HEK293 (cell line): ENCODE measurements around the gene TECR.

Source experiments
- CTCF ChIA-PET: fragments of 350-600 bp; formaldehyde crosslinking; extraction: SDS; loops from one replicate; lab custom pipeline; 2021; ENCODE audit warnings: antibody characterized with exemption; lab: Yijun Ruan, JAX
- POLR2A ChIA-PET: fragments of 300-600 bp; formaldehyde crosslinking; extraction: SDS; loops from one replicate; lab custom pipeline; 2020; ENCODE audit warnings: antibody characterized with exemption, inconsistent platforms; lab: Yijun Ruan, JAX
- H3K27ac ChIP-seq: fragments of 200-500 bp; sonication (Bioruptor generic); 2 replicates; pipeline ENCODE4 v1.5.1; 2014; ENCODE audit warnings: low read depth, low read length, control low read depth, inconsistent platforms; ENCODE audit errors: extremely low read depth
- H3K36me3 ChIP-seq, 2 experiments: fragments of 200-500 bp in 1 of 2; sonication (Bioruptor generic) in 1 of 2; 1 replicate in 1 of 2; 2 replicates in 1 of 2; pipeline ENCODE4 v1.5.1; 2014 to 2017; ENCODE audit warnings: inconsistent platforms in 2 of 2, low read length in 2 of 2; ENCODE audit not compliant: control insufficient read depth in 2 of 2, insufficient read depth in 1 of 2
- H3K4me1 ChIP-seq: fragments of 200-500 bp; sonication (Bioruptor generic); 2 replicates; pipeline ENCODE4 v1.5.1; 2014; ENCODE audit warnings: mild to moderate bottlenecking, low read length, inconsistent platforms; ENCODE audit not compliant: control insufficient read depth, insufficient read depth
- H3K4me3 ChIP-seq: 2 replicates; pipeline ENCODE4 v1.5.1; 2011; ENCODE audit warnings: low read depth, mild to moderate bottlenecking, control low read depth, low read length, moderate library complexity
- H3K9me3 ChIP-seq: fragments of 200-500 bp; sonication (Bioruptor generic); 2 replicates; pipeline ENCODE4 v1.5.1; 2014; ENCODE audit warnings: low read depth, low read length, inconsistent platforms; ENCODE audit not compliant: control insufficient read depth, insufficient read depth
- EGR2 ChIP-seq: fragments of 450-650 bp; formaldehyde crosslinking; IDR thresholded peaks from 2 replicates; pipeline ENCODE4 v1.5.1; 2016; ENCODE audit warnings: low read depth, missing biosample characterization, missing genetic modification characterization
- HOXD13 ChIP-seq: sonication (generic); formaldehyde crosslinking; IDR thresholded peaks from 2 replicates; pipeline ENCODE4 v1.8.0; 2022; ENCODE audit warnings: missing genetic modification reagents, borderline replicate concordance
- PRDM1 ChIP-seq: fragments of 450-650 bp; formaldehyde crosslinking; IDR thresholded peaks from 2 replicates; pipeline ENCODE4; 2016; ENCODE audit warnings: missing biosample characterization, missing genetic modification characterization
- SCRT2 ChIP-seq: fragments of 450-650 bp; formaldehyde crosslinking; IDR thresholded peaks from 2 replicates; pipeline ENCODE4 v1.5.1; 2016; ENCODE audit warnings: missing biosample characterization, missing genetic modification characterization
- ZBTB20 ChIP-seq: fragments of 450-650 bp; formaldehyde crosslinking; IDR thresholded peaks from 2 replicates; pipeline ENCODE4 v1.5.1; 2016; ENCODE audit warnings: missing biosample characterization, missing genetic modification characterization
- ZBTB48 ChIP-seq: fragments of 450-650 bp; formaldehyde crosslinking; IDR thresholded peaks from 2 replicates; pipeline ENCODE4 v1.5.1; 2016; ENCODE audit warnings: missing biosample characterization, missing genetic modification characterization
- ZFHX2 ChIP-seq: fragments of 450-650 bp; formaldehyde crosslinking; conservative IDR thresholded peaks from 2 replicates; pipeline ENCODE4 v1.5.1; 2016; ENCODE audit warnings: missing biosample characterization, missing genetic modification characterization
- ZNF10 ChIP-seq: fragments of 450-650 bp; formaldehyde crosslinking; IDR thresholded peaks from 2 replicates; pipeline ENCODE4 v1.5.1; 2017; ENCODE audit warnings: missing biosample characterization, missing genetic modification characterization
- ZNF16 ChIP-seq: fragments of 450-650 bp; formaldehyde crosslinking; IDR thresholded peaks from 2 replicates; pipeline ENCODE4 v1.5.1; 2016; ENCODE audit warnings: low read depth, missing biosample characterization, missing genetic modification characterization
- ZNF175 ChIP-seq: fragments of 450-650 bp; formaldehyde crosslinking; IDR thresholded peaks from 2 replicates; pipeline ENCODE4 v1.5.1; 2016; ENCODE audit warnings: missing biosample characterization, missing genetic modification characterization
- ZNF416 ChIP-seq: fragments of 450-650 bp; formaldehyde crosslinking; IDR thresholded peaks from 2 replicates; pipeline ENCODE4 v1.5.1; 2016; ENCODE audit warnings: missing biosample characterization, missing genetic modification characterization
- ZNF501 ChIP-seq: fragments of 450-650 bp; formaldehyde crosslinking; IDR thresholded peaks from 2 replicates; pipeline ENCODE4 v1.5.1; 2016; ENCODE audit warnings: missing biosample characterization, missing genetic modification characterization
- ZNF600 ChIP-seq: fragments of 450-650 bp; formaldehyde crosslinking; IDR thresholded peaks from 2 replicates; pipeline ENCODE4 v1.5.1; 2016; ENCODE audit warnings: missing biosample characterization, missing genetic modification characterization
- ZNF623 ChIP-seq: fragments of 450-650 bp; formaldehyde crosslinking; IDR thresholded peaks from 2 replicates; pipeline ENCODE4 v1.5.1; 2016; ENCODE audit warnings: missing biosample characterization, missing genetic modification characterization
- ZNF768 ChIP-seq: fragments of 450-650 bp; formaldehyde crosslinking; IDR thresholded peaks from 2 replicates; pipeline ENCODE4 v1.5.1; 2018; ENCODE audit warnings: missing biosample characterization, mild to moderate bottlenecking, missing genetic modification characterization
- TF ChIP-seq, protein P1 (sequence below): fragments of 450-650 bp; formaldehyde crosslinking; IDR thresholded peaks from 2 replicates; pipeline ENCODE4 v1.5.1; 2016; ENCODE audit warnings: missing biosample characterization, missing genetic modification characterization, low read depth
- TF ChIP-seq, protein P2 (sequence below): fragments of 450-650 bp; formaldehyde crosslinking; IDR thresholded peaks from 2 replicates; pipeline ENCODE4 v1.5.1; 2016; ENCODE audit warnings: missing biosample characterization, missing genetic modification characterization
- TF ChIP-seq, protein P3 (sequence below): fragments of 450-650 bp; IDR thresholded peaks from 2 replicates; pipeline ENCODE4 v1.5.1; 2018; ENCODE audit warnings: missing biosample characterization, mild to moderate bottlenecking, missing genetic modification characterization
- TF ChIP-seq, protein P4 (sequence below): fragments of 450-650 bp; formaldehyde crosslinking; IDR thresholded peaks from 2 replicates; pipeline ENCODE4 v1.5.1; 2016; ENCODE audit warnings: missing biosample characterization, missing genetic modification characterization
- TF ChIP-seq, protein P5 (sequence below): fragments of 450-650 bp; formaldehyde crosslinking; optimal IDR thresholded peaks from 2 replicates; pipeline ENCODE3; 2016; ENCODE audit warnings: missing biosample characterization, mild to moderate bottlenecking, missing genetic modification characterization
- TF ChIP-seq, protein P6 (sequence below): fragments of 450-650 bp; formaldehyde crosslinking; IDR thresholded peaks from 2 replicates; pipeline ENCODE4 v1.5.1; 2016; ENCODE audit warnings: missing biosample characterization, missing genetic modification characterization
- TF ChIP-seq, protein P7 (sequence below): fragments of 450-650 bp; formaldehyde crosslinking; IDR thresholded peaks from 2 replicates; pipeline ENCODE4 v1.5.1; 2017; ENCODE audit warnings: missing biosample characterization, missing genetic modification characterization

TECR gene

DNA sequence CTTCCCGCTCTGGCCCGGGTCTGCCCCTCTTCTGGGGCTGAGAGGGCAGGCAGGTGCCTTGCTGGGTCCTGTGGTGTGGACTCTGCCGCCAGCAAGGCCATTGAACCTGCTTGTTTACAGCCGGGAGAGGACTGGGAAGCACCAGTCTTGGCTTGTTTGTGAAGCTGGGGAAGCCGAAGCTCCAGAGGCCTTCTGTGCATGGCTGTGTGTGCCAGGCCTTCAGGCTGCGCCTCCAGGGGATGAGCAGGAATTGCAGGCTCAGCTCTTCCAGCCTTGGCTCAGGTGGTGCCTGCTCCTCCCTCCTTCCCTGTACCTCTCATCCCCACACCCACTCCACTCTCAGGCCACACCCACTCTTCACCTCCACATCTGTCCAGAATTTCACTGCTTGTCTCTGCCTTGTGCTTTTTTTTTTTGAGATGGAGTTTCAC is 25.0 kb downstream of the TECR start (continued):
- TF ChIP-seq, protein P1, sequence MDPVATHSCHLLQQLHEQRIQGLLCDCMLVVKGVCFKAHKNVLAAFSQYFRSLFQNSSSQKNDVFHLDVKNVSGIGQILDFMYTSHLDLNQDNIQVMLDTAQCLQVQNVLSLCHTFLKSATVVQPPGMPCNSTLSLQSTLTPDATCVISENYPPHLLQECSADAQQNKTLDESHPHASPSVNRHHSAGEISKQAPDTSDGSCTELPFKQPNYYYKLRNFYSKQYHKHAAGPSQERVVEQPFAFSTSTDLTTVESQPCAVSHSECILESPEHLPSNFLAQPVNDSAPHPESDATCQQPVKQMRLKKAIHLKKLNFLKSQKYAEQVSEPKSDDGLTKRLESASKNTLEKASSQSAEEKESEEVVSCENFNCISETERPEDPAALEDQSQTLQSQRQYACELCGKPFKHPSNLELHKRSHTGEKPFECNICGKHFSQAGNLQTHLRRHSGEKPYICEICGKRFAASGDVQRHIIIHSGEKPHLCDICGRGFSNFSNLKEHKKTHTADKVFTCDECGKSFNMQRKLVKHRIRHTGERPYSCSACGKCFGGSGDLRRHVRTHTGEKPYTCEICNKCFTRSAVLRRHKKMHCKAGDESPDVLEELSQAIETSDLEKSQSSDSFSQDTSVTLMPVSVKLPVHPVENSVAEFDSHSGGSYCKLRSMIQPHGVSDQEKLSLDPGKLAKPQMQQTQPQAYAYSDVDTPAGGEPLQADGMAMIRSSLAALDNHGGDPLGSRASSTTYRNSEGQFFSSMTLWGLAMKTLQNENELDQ (tag by site-specific recombination) = no peak
- TF ChIP-seq, protein P2, sequence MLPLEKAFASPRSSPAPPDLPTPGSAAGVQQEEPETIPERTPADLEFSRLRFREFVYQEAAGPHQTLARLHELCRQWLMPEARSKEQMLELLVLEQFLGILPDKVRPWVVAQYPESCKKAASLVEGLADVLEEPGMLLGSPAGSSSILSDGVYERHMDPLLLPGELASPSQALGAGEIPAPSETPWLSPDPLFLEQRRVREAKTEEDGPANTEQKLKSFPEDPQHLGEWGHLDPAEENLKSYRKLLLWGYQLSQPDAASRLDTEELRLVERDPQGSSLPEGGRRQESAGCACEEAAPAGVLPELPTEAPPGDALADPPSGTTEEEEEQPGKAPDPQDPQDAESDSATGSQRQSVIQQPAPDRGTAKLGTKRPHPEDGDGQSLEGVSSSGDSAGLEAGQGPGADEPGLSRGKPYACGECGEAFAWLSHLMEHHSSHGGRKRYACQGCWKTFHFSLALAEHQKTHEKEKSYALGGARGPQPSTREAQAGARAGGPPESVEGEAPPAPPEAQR (tag by site-specific recombination) = no peak
- TF ChIP-seq ZNF600 (tag by site-specific recombination) (0 out of 2 replicates have a peak, but pooled peaks have one; percentile 46), ZBTB48 (no peak), SCRT2 (tag by site-specific recombination) (no peak)

DNA sequence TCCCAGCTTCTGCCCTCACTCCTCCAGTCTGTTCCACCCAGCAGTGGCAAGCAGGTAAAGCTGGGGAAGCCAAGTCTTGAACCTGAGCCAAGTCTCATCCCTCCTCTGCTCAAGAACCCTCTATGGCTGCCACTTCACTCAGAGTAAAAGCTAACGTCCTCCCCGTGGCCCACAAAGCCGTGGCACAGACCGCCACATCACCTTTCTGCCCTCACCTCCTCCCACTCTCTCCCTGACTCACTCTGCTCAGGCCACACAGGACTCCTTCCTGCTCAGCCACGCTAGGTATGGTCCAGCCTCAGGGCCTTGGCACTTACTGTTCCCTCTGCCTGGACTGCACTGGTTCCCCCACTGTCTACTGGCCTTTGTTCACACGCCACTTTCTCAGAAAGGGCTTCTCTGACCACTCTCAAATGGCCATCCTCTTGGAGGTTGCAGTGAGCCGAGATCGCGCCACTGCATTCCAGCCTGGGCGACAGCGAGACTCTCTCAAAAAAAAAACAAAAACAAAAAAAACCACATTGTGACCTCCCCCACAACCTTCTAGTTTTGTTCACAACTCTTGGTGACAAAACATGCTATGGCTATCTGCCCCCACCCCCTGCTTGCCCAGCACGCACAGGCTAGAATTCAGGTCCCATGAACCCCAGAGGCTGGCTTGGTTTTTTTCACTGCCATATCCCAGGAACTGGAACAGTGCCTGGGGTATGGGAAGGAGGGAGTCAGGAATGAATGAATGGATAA is 26.7 kb downstream of the TECR start:
- H3K4me3 ChIP-seq = no peak overlapping the region
- POLR2A ChIA-PET = interaction anchor here (0.9 to 1.6 kb wide), 3 partner anchors 16 to 38 kb away, joined by 3 to 4 read pairs (median 3); partner anchors contain the start of genes DNAJB1 and NDUFB7
- TF ChIP-seq ZFHX2 (tag by site-specific recombination) (peak; percentile 52), ZNF16 (tag by site-specific recombination) (peak; percentile 95), ZNF416 (no peak), ZBTB20 (peak; percentile 83), PRDM1 (tag by site-specific recombination) (peak; percentile 31; the same call in 1 of the 2 replicates), ZNF10 (tag by site-specific recombination) (no peak), EGR2 (tag by site-specific recombination) (peak; percentile 30; the same call in 1 of the 2 replicates), ZNF501 (no peak), ZNF768 (tag by site-specific recombination) (no peak), ZNF175 (tag by site-specific recombination) (no peak), HOXD13 (CRISPR knock-in tag) (no peak), ZNF623 (tag by site-specific recombination) (peak; percentile 92)
- TF ChIP-seq, protein P3, sequence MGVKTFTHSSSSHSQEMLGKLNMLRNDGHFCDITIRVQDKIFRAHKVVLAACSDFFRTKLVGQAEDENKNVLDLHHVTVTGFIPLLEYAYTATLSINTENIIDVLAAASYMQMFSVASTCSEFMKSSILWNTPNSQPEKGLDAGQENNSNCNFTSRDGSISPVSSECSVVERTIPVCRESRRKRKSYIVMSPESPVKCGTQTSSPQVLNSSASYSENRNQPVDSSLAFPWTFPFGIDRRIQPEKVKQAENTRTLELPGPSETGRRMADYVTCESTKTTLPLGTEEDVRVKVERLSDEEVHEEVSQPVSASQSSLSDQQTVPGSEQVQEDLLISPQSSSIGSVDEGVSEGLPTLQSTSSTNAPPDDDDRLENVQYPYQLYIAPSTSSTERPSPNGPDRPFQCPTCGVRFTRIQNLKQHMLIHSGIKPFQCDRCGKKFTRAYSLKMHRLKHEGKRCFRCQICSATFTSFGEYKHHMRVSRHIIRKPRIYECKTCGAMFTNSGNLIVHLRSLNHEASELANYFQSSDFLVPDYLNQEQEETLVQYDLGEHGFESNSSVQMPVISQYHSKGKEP (tag by site-specific recombination) = no peak
- TF ChIP-seq, protein P4, sequence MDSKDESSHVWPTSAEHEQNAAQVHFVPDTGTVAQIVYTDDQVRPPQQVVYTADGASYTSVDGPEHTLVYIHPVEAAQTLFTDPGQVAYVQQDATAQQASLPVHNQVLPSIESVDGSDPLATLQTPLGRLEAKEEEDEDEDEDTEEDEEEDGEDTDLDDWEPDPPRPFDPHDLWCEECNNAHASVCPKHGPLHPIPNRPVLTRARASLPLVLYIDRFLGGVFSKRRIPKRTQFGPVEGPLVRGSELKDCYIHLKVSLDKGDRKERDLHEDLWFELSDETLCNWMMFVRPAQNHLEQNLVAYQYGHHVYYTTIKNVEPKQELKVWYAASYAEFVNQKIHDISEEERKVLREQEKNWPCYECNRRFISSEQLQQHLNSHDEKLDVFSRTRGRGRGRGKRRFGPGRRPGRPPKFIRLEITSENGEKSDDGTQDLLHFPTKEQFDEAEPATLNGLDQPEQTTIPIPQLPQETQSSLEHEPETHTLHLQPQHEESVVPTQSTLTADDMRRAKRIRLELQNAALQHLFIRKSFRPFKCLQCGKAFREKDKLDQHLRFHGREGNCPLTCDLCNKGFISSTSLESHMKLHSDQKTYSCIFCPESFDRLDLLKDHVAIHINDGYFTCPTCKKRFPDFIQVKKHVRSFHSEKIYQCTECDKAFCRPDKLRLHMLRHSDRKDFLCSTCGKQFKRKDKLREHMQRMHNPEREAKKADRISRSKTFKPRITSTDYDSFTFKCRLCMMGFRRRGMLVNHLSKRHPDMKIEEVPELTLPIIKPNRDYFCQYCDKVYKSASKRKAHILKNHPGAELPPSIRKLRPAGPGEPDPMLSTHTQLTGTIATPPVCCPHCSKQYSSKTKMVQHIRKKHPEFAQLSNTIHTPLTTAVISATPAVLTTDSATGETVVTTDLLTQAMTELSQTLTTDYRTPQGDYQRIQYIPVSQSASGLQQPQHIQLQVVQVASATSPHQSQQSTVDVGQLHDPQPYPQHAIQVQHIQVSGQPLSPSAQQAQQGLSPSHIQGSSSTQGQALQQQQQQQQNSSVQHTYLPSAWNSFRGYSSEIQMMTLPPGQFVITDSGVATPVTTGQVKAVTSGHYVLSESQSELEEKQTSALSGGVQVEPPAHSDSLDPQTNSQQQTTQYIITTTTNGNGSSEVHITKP (tag by site-specific recombination) = peak; percentile 31; the same call in 1 of the 2 replicates
- TF ChIP-seq, protein P5, sequence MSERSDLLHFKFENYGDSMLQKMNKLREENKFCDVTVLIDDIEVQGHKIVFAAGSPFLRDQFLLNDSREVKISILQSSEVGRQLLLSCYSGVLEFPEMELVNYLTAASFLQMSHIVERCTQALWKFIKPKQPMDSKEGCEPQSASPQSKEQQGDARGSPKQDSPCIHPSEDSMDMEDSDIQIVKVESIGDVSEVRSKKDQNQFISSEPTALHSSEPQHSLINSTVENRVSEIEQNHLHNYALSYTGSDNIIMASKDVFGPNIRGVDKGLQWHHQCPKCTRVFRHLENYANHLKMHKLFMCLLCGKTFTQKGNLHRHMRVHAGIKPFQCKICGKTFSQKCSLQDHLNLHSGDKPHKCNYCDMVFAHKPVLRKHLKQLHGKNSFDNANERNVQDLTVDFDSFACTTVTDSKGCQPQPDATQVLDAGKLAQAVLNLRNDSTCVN = peak; percentile 1
- TF ChIP-seq, protein P6, sequence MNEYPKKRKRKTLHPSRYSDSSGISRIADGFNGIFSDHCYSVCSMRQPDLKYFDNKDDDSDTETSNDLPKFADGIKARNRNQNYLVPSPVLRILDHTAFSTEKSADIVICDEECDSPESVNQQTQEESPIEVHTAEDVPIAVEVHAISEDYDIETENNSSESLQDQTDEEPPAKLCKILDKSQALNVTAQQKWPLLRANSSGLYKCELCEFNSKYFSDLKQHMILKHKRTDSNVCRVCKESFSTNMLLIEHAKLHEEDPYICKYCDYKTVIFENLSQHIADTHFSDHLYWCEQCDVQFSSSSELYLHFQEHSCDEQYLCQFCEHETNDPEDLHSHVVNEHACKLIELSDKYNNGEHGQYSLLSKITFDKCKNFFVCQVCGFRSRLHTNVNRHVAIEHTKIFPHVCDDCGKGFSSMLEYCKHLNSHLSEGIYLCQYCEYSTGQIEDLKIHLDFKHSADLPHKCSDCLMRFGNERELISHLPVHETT (tag by site-specific recombination) = no peak
- TF ChIP-seq, protein P7, sequence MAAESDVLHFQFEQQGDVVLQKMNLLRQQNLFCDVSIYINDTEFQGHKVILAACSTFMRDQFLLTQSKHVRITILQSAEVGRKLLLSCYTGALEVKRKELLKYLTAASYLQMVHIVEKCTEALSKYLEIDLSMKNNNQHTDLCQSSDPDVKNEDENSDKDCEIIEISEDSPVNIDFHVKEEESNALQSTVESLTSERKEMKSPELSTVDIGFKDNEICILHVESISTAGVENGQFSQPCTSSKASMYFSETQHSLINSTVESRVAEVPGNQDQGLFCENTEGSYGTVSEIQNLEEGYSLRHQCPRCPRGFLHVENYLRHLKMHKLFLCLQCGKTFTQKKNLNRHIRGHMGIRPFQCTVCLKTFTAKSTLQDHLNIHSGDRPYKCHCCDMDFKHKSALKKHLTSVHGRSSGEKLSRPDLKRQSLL (tag by site-specific recombination) = no peak
- TF ChIP-seq, all 188 proteins: peak for 8
- Histone ChIP-seq H3K27ac (no peak overlapping the region), H3K36me3 (peaks cover 0 to 4% of the 10 kb centered on the region in 2 experiments; a peak in 2 of 3 replicates), H3K9me3 (no peaks in the 10 kb centered on the region), H3K4me1 (peaks cover 3% of the 10 kb centered on the region; the same call in 1 of the 2 replicates)
- CTCF ChIA-PET = interaction anchor here (0.6 to 5.0 kb wide), 22 partner anchors 8 to 755 kb away, joined by 3 to 37 read pairs (median 4); partner anchors contain the start of gene NDUFB7
